HEK293 (cell line): Measurements from ENCODE around the gene CRB2.

Experiments
- SETDB1 ChIP-seq: IDR thresholded peaks from one replicate; pipeline ENCODE4 v1.6.1; 2017; ENCODE audit warnings: mild to moderate bottlenecking, low read length, moderate library complexity, mixed read lengths; ENCODE audit not compliant: insufficient read length
- YY1 ChIP-seq: fragments of 450-650 bp; formaldehyde crosslinking; IDR thresholded peaks from 2 replicates; pipeline ENCODE4 v1.5.1; 2018; ENCODE audit warnings: missing biosample characterization, missing genetic modification characterization
- ZBTB7A ChIP-seq: fragments of 450-650 bp; formaldehyde crosslinking; IDR thresholded peaks from 2 replicates; pipeline ENCODE4 v1.5.1; 2016; ENCODE audit warnings: low read depth, missing biosample characterization, missing genetic modification characterization
- ZNF302 ChIP-seq: fragments of 450-650 bp; formaldehyde crosslinking; IDR thresholded peaks from 2 replicates; pipeline ENCODE4 v1.5.1; 2016; ENCODE audit warnings: missing biosample characterization, missing genetic modification characterization, low read depth
- ZNF416 ChIP-seq: fragments of 450-650 bp; formaldehyde crosslinking; IDR thresholded peaks from 2 replicates; pipeline ENCODE4 v1.5.1; 2016; ENCODE audit warnings: missing biosample characterization, missing genetic modification characterization
- ZNF660 ChIP-seq: fragments of 450-650 bp; IDR thresholded peaks from 2 replicates; pipeline ENCODE4 v1.5.1; 2018; ENCODE audit warnings: missing biosample characterization, mild to moderate bottlenecking, missing genetic modification characterization
- TF ChIP-seq, protein P1 (sequence below): fragments of 450-650 bp; formaldehyde crosslinking; IDR thresholded peaks from 2 replicates; pipeline ENCODE4 v1.5.1; 2016; ENCODE audit warnings: missing biosample characterization, missing genetic modification characterization
- TF ChIP-seq, protein P2 (sequence below): fragments of 450-650 bp; formaldehyde crosslinking; IDR thresholded peaks from 2 replicates; pipeline ENCODE4 v1.5.1; 2016; ENCODE audit warnings: missing biosample characterization, missing genetic modification characterization

DNA sequence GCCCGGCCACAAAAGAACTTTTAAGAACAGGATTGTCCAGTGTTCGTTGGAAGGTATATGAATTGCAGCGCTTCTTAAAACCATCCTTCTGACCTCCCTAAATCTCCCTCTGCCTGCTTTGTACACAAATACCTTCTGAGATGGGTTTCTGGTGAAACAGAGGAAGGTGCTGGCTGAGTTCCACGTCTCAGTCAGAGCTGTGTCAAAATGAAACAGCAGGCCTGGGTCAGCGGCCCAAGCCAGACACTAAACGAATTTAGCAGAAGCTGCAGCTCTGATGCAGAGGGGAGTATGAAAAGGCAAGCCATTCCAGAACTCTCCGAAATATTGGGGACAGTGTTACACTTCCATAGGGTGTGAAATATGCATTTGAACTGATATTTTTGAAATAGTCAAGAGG is 37.8 kb upstream of the CRB2 start:
- TF ChIP-seq ZNF416 (tag by site-specific recombination) (no peak), ZNF660 (no peak), ZBTB7A (no peak), YY1 (tag by site-specific recombination) (no peak), SETDB1 (no peak), ZNF302 (tag by site-specific recombination) (no peak)
- TF ChIP-seq, protein P1, sequence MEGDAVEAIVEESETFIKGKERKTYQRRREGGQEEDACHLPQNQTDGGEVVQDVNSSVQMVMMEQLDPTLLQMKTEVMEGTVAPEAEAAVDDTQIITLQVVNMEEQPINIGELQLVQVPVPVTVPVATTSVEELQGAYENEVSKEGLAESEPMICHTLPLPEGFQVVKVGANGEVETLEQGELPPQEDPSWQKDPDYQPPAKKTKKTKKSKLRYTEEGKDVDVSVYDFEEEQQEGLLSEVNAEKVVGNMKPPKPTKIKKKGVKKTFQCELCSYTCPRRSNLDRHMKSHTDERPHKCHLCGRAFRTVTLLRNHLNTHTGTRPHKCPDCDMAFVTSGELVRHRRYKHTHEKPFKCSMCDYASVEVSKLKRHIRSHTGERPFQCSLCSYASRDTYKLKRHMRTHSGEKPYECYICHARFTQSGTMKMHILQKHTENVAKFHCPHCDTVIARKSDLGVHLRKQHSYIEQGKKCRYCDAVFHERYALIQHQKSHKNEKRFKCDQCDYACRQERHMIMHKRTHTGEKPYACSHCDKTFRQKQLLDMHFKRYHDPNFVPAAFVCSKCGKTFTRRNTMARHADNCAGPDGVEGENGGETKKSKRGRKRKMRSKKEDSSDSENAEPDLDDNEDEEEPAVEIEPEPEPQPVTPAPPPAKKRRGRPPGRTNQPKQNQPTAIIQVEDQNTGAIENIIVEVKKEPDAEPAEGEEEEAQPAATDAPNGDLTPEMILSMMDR (tag by site-specific recombination) = no peak
- TF ChIP-seq, protein P2, sequence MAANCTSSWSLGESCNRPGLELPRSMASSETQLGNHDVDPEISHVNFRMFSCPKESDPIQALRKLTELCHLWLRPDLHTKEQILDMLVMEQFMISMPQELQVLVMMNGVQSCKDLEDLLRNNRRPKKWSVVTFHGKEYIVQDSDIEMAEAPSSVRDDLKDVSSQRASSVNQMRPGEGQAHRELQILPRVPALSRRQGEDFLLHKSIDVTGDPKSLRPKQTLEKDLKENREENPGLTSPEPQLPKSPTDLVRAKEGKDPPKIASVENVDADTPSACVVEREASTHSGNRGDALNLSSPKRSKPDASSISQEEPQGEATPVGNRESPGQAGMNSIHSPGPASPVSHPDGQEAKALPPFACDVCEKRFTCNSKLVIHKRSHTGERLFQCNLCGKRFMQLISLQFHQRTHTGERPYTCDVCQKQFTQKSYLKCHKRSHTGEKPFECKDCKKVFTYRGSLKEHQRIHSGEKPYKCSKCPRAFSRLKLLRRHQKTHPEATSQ (tag by site-specific recombination) = no peak
